Medulla oblongata (tissue), 1 donor: Measurements from ENCODE around the gene CAST.

ENCODE experiments used
- DNase-seq: peaks from one replicate; pipeline ENCODE4 v3.0.0-alpha.2; 2015; ENCODE audit errors: extremely low spot score

CAST gene

GRCh38 chr5:96671441-96671840 is 9.3 kb downstream of the CAST start:
- no peak for DNase-seq

- DNase-seq, result no peak
Observed at GRCh38 chr5:96673127-96673526, 11.0 kb downstream of the CAST start.

- no peak for DNase-seq
Observed at GRCh38 chr5:96675882-96676281, 13.7 kb downstream of the CAST start.

GRCh38 chr5:96677496-96677895 is 15.3 kb downstream of the CAST start:
- no peak for DNase-seq

GRCh38 chr5:96679293-96679692 is 17.1 kb downstream of the CAST start:
- no peak for DNase-seq

GRCh38 chr5:96680759-96681470 is 18.7 kb downstream of the CAST start:
- DNase-seq, result no peak

- DNase-seq, result no peak
Observed at GRCh38 chr5:96683392-96683791, 21.2 kb downstream of the CAST start.

GRCh38 chr5:96683810-96684209 is 21.6 kb downstream of the CAST start:
- DNase-seq, result no peak

GRCh38 chr5:96687080-96687479 is 24.9 kb downstream of the CAST start:
- no peak for DNase-seq

- peak; percentile 32 for DNase-seq
Observed at GRCh38 chr5:96687812-96688453, 25.8 kb downstream of the CAST start.

- DNase-seq, result no peak
Observed at GRCh38 chr5:96690861-96691260, 28.7 kb downstream of the CAST start.

- no peak for DNase-seq
Observed at GRCh38 chr5:96691503-96692303, 29.5 kb downstream of the CAST start.

- no peak for DNase-seq
Observed at GRCh38 chr5:96692441-96692840, 30.3 kb downstream of the CAST start.

GRCh38 chr5:96699186-96699820 is 37.1 kb downstream of the CAST start:
- peak; percentile 26 for DNase-seq

- peak; percentile 96 for DNase-seq
Observed at GRCh38 chr5:96702503-96703383, 40.6 kb downstream of the CAST start.

GRCh38 chr5:96703384-96703920 is 41.3 kb downstream of the CAST start:
- peak; percentile 60 for DNase-seq

- no peak for DNase-seq
Observed at GRCh38 chr5:96703995-96704394, 41.8 kb downstream of the CAST start.

GRCh38 chr5:96706433-96707111 is 44.4 kb downstream of the CAST start:
- no peak for DNase-seq

GRCh38 chr5:96708600-96708999 is 46.4 kb downstream of the CAST start:
- no peak for DNase-seq

GRCh38 chr5:96709152-96709821 is 47.1 kb downstream of the CAST start:
- DNase-seq, result no peak
